Activated naive CD4-positive, alpha-beta T cell (primary cell): ENCODE data around the gene TFCP2L1.
"Not testable (repeated sequence)": the region's sequence is repeated elsewhere in the genome, so short reads cannot be mapped to it uniquely, and the experiment has no call there.

Source experiments
- DNase-seq, 4 experiments: peaks; one replicate each; lab custom pipeline; 2025; lab: John Stamatoyannopoulos, UW

The TFCP2L1 gene

DNA sequence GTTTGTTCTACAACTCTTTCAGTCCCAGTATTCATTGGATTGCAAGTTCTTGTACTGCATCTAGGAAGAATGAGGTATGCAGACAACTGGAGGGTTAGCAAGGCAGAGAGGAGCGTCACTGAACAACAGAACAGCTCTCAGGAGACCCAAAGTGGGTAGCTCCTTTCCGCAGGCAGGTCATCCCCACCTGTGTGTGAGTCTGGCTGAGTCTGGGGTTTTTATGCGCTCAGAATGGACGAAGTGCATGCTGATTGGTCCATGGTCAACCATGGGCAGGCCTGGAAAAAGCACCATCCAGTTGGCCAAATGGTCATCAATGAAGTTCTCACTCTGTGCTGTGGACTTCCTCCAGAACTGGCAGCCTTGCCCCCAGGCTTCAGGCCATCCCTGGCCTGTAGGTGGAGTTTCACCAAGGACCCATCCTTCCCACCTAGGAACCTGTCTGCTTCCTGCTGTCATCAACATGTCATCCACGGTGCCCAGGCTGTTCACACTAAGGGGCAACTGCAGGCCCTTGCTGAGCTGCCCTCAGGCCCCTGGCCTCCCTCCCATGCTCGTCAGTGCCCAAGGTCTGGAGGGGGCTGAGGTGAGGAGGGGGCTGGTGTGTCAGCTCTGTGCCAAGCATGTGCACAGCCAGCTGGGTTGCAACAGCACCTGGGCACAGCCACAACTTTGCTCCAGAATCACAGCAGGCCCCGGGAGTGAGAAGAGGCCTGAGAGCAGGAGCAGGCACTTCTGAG lies 11.1 kb upstream of the TFCP2L1 start:
- no peak for DNase-seq

- no peak for DNase-seq
Observed at GRCh38 chr2:121294881-121295840, 10.2 kb upstream of the TFCP2L1 start.

DNA sequence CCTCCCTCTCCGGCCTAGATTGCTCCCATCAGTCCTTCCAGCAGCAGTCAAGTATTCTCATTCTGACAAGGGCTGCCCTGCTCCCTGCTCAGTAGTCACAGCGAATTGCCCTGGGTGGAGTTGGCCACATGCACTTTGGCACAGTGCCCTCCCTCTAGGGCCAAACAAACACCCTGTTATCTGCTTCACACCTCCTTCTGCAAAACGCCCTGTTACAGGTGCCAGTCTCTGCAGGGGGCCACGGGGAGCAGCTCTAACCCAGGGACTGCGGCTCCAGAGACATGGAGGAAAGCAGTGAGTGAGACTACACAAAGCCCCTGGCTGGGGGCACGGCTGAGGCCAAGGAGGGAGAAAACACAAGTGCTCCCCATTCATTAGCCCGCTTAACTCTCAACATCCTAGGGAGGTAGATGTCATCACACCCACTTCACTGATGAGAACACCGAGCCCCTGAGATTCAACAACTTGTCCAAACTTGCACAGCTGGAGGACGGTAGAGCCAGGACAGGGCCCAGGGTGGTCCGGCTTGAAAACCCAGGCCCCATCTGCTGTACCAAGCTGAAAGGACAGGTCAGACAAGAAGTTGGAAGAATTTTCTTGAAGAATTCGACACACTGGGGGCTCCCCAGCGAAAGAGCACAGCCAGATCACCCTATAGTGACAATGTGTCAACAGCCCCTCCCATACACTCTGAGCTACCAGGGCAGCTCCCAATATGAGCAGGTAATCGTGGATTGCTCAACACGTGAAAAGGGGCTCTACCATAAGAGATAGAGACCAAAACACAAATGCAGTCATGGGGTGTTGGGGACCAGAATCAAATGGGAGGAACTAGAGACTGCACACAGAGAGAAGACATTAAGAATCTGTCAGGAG lies 8.7 kb upstream of the TFCP2L1 start:
- no peak for DNase-seq

DNA sequence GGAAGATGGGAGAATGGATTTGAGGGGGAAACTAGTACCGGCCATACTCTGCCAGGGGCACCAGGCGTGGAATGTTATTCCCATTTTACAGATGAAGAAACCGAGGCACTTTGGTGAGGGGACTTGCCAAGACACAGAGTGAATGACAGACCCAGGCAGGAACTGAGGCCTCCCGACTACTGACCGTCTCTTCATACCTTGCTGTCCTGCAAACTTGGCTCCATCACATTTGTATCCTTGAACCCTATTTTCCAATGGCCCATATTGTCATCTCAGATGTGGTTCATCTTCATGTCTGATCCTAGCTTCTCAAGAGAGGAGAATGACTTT lies 6.2 kb upstream of the TFCP2L1 start:
- no peak for DNase-seq

DNA sequence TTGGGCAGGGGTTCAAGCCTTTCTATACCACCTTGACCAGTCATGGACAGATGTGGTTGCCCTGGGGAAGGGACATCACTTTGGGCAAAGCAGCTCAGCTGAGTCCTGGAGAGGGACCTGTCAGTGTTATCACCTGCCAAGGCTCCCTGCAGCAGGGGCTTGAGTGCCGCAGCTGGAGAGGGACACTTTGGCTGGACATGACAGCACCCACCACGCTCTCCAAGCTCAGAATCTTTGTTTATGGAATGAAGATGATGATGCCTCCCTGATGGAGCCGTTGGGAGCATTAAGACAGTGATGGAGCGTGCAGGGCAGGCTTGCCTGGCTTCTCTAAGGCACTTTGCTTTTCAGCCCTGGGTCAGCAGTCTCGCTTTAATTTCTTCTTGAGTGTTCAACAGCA lies 4.3 kb upstream of the TFCP2L1 start:
- DNase-seq: no peak

- no peak for DNase-seq
Observed at GRCh38 chr2:121288454-121289231, 3.6 kb upstream of the TFCP2L1 start.

DNA sequence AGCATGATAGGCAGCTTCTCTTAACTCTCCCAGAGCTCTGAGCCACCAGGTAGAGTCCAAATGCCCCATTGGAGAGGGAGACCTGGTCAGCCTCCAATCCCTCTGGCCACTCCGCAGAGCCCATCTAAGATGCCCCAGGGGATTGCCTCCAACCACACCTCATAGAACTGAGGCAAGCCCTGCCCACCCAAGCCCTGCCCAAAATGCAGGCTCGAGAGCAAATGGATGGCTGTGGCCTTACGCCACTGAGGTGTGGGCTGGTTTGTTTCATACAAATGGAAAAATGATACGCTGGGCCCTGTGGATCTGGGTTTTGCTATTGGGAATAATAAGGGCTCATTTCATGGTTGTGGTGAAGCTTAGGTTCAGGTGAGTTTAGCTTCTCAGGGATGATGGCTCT lies 3.0 kb upstream of the TFCP2L1 start:
- no peak for DNase-seq

GRCh38 chr2:121287146-121287798 lies 2.3 kb upstream of the TFCP2L1 start:
- no peak for DNase-seq

GRCh38 chr2:121286506-121286905 lies 1.5 kb upstream of the TFCP2L1 start:
- no peak for DNase-seq

- DNase-seq: no peak
Observed at GRCh38 chr2:121285926-121286325, 924 bp upstream of the TFCP2L1 start.

GRCh38 chr2:121283670-121284462 lies 1.1 kb downstream of the TFCP2L1 start:
- no peak for DNase-seq

- DNase-seq: no peak
Observed at GRCh38 chr2:121282800-121283385, 2.1 kb downstream of the TFCP2L1 start.

- DNase-seq: no peak
Observed at GRCh38 chr2:121281694-121282093, 3.3 kb downstream of the TFCP2L1 start.

DNA sequence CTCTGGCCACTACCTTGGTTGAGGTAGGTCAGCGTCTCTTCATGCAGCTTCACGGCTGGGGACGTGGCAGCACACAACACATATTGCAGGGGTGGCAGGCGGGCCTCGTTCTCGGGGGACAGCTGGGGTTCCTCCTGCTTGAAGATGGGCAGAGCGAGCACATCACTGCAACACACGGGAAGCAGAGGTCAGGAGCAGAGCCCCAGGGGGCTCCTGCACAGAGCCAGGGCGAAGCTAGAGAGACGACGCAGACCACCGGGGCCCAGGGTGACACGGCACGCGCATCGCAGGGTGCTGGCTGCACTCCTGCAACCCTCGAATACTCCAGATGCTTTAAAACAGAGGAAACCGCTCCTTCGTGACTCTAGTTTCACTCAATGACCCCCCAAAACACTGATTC lies 3.9 kb downstream of the TFCP2L1 start:
- no peak for DNase-seq

DNA sequence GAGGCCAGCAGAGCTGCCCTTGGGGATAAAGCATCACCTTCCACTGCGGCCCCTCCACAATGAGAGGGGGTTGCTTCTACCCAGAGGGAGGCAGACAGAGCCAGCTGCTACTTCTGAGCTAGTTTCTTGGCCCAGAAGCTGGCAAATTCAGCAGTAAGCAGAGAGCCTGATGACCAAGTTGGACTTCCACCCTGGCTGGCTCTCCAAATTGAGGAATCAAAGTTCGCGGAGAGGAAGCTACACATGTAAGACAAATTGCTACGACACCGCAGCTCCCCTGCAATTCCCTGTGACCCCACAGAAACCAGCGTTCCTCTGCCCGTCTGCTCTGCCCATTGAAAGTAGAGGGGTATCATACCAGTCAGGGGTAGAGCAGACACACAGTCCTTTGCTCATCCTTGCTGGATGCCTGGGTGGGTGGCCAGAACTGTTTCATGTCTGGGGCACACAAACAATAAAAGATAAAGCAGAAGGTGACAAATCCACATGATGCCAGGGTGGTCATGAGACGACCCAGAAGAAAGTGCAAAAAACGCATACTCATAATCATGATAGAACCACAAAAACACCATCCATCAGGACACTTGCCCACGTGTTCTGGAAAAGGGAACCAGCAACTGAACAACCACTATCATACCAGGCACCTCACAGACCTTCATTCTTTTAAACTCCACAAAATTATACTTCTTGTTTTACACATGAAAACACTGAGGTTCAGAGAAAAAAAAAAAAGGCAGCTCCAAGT lies 5.4 kb downstream of the TFCP2L1 start:
- no peak for DNase-seq

- no peak for DNase-seq
Observed at GRCh38 chr2:121276341-121276740, 8.7 kb downstream of the TFCP2L1 start.

DNA sequence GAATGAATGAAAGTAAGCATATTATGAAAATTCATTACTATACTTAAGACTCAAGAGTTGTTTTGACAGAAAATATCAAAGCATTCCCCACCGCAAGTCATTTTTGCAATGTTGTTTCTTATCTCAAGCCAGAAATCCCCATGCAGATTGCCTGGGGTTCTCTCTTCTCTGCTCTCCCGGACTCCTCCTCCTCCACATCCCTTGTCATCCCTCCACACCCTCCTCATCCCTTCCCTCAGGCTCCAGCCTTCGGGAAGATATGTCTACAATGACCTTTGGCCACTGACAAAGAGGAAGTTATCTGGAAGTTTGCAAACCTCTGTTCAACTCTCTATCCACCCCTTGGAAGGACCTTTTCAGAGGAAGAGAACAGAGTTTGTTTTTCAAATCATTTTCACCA lies 11.9 kb downstream of the TFCP2L1 start:
- DNase-seq: no peak

DNA sequence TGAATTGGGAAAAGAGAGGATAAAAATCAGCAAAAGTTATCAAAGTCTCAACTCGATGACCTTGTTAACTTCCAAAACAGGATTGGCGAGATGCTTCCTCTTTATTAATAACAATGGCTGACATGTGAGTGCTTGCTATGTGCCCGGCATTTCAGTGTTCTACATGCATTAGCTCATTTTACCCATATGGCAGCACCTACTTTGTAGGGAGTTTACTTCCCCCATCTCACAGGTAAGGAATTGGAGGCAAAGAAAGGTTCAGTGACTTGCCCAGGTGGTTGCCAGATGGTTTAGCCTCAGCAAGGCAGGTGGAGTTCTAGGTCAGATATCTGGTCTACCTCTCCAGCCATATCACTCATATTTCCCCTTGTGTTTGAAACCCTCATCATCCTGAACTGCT lies 12.4 kb downstream of the TFCP2L1 start:
- no peak for DNase-seq

- not testable (repeated sequence) for DNase-seq
Observed at GRCh38 chr2:121269436-121269835, 15.6 kb downstream of the TFCP2L1 start.
